H9 (cell line): ENCODE results near the gene DOCK9. TPM values are rescaled to one million over a fixed set of nuclear protein-coding genes. Genes with fewer than 3 reads are reported as not detected.

Experiments used
- DNase-seq: peaks from one replicate; pipeline ENCODE4 v3.0.0-alpha.2; 2017
- H2AFZ ChIP-seq: one replicate; pipeline ENCODE4 v1.6.1; 2013; ENCODE audit warnings: mild to moderate bottlenecking, low read length, control low read depth, moderate library complexity
- H2AK5ac ChIP-seq: 2 replicates; pipeline ENCODE4 v1.6.1; 2013; ENCODE audit warnings: low read length, control low read depth, mixed read lengths; ENCODE audit not compliant: insufficient read length
- H2BK120ac ChIP-seq: one replicate; pipeline ENCODE4 v1.6.1; 2013; ENCODE audit warnings: low read depth, mild to moderate bottlenecking, low read length, control low read depth, inconsistent platforms; ENCODE audit not compliant: poor library complexity, severe bottlenecking
- H2BK12ac ChIP-seq: 2 replicates; pipeline ENCODE4 v1.6.1; 2013; ENCODE audit warnings: low read length, control low read depth, mixed read lengths, low read depth; ENCODE audit not compliant: insufficient read length
- H2BK15ac ChIP-seq: 2 replicates; pipeline ENCODE4 v1.6.1; 2013; ENCODE audit warnings: low read depth, low read length, control low read depth
- H2BK20ac ChIP-seq: one replicate; pipeline ENCODE4 v1.6.1; 2013; ENCODE audit warnings: low read depth, mild to moderate bottlenecking, low read length, control low read depth, inconsistent platforms; ENCODE audit not compliant: poor library complexity, severe bottlenecking
- H2BK5ac ChIP-seq: 2 replicates; pipeline ENCODE4 v1.6.1; 2013; ENCODE audit warnings: low read length, control low read depth, mixed read lengths; ENCODE audit not compliant: insufficient read length
- H3K14ac ChIP-seq: 2 replicates; pipeline ENCODE4 v1.6.1; 2013; ENCODE audit warnings: low read length, control low read depth; ENCODE audit not compliant: insufficient read depth
- H3K18ac ChIP-seq: 2 replicates; pipeline ENCODE4 v1.6.1; 2013; ENCODE audit warnings: low read depth, mild to moderate bottlenecking, mixed read lengths, low read length, control low read depth; ENCODE audit not compliant: insufficient read length
- H3K23ac ChIP-seq: 2 replicates; pipeline ENCODE4 v1.6.1; 2013; ENCODE audit warnings: low read length, control low read depth, mixed read lengths, low read depth; ENCODE audit not compliant: insufficient read length
- H3K23me2 ChIP-seq: 2 replicates; pipeline ENCODE4 v1.6.1; 2013; ENCODE audit warnings: low read depth, mild to moderate bottlenecking, mixed read lengths, low read length, control low read depth; ENCODE audit not compliant: insufficient read length, poor library complexity, severe bottlenecking
- H3K27ac ChIP-seq: 2 replicates; pipeline ENCODE4 v1.5.1; 2013; ENCODE audit warnings: low read length, control low read depth, mixed read lengths, low read depth; ENCODE audit not compliant: insufficient read length
- H3K27me3 ChIP-seq: 2 replicates; pipeline ENCODE4 v1.6.1; 2013; ENCODE audit warnings: low read length, control low read depth, inconsistent platforms; ENCODE audit not compliant: insufficient read depth
- H3K4ac ChIP-seq: 2 replicates; pipeline ENCODE4 v1.6.1; 2013; ENCODE audit warnings: low read depth, mild to moderate bottlenecking, control low read depth, inconsistent platforms, low read length, moderate library complexity
- H3K4me1 ChIP-seq: 2 replicates; pipeline ENCODE4 v1.6.1; 2013; ENCODE audit warnings: low read length, control low read depth, inconsistent platforms; ENCODE audit not compliant: insufficient read depth
- H3K4me2 ChIP-seq: 2 replicates; pipeline ENCODE4 v1.6.1; 2013; ENCODE audit warnings: low read length, control low read depth, mixed read lengths; ENCODE audit not compliant: insufficient read length, insufficient read depth
- H3K56ac ChIP-seq: 2 replicates; pipeline ENCODE4 v1.6.1; 2013; ENCODE audit warnings: low read depth, mild to moderate bottlenecking, mixed read lengths, low read length, control low read depth; ENCODE audit not compliant: insufficient read length
- H3K79me1 ChIP-seq: 2 replicates; pipeline ENCODE4 v1.6.1; 2013; ENCODE audit warnings: low read depth, mild to moderate bottlenecking, moderate library complexity, low read length, control low read depth, inconsistent platforms; ENCODE audit not compliant: insufficient read depth, poor library complexity, severe bottlenecking
- H3K79me2 ChIP-seq: 2 replicates; pipeline ENCODE4 v1.6.1; 2013; ENCODE audit warnings: low read length, control low read depth, inconsistent platforms; ENCODE audit not compliant: insufficient read depth
- H3K9ac ChIP-seq: 2 replicates; pipeline ENCODE4 v1.6.1; 2013; ENCODE audit warnings: low read length, control low read depth, mixed read lengths; ENCODE audit not compliant: insufficient read length; ENCODE audit errors: extremely low read depth
- H3K9me3 ChIP-seq: one replicate; pipeline ENCODE4 v1.6.1; 2013; ENCODE audit warnings: low read depth, low read length, inconsistent platforms; ENCODE audit not compliant: control insufficient read depth
- H3T11ph ChIP-seq: one replicate; pipeline ENCODE4 v1.6.1; 2013; ENCODE audit warnings: mild to moderate bottlenecking, low read length, control low read depth, inconsistent platforms
- H4K20me1 ChIP-seq: one replicate; pipeline ENCODE4 v1.6.1; 2013; ENCODE audit not compliant: control insufficient read depth, insufficient read length, insufficient read depth
- H4K5ac ChIP-seq: 2 replicates; pipeline ENCODE4 v1.6.1; 2013; ENCODE audit warnings: low read depth, mild to moderate bottlenecking, mixed read lengths, low read length, control low read depth; ENCODE audit not compliant: insufficient read length
- H4K8ac ChIP-seq: replicated peaks from 2 replicates; pipeline ENCODE4 v1.6.1; 2013; ENCODE audit warnings: low read length, control low read depth, mixed read lengths, low read depth; ENCODE audit not compliant: insufficient read length
- H4K91ac ChIP-seq: 2 replicates; pipeline ENCODE4 v1.6.1; 2013; ENCODE audit warnings: low read depth, mild to moderate bottlenecking, moderate library complexity, mixed read lengths, low read length, control low read depth; ENCODE audit not compliant: insufficient read length
- H3K27ac Mint-ChIP-seq, 3 experiments: 2 replicates in 2 of 3; 3 replicates in 1 of 3; pipeline ENCODE4 v1.8.0; 2020 to 2021; ENCODE audit warnings: mixed read lengths in 3 of 3, mild to moderate bottlenecking in 1 of 3, moderate library complexity in 1 of 3
- H3K27me3 Mint-ChIP-seq: 2 replicates; pipeline ENCODE4 v1.8.0; 2021; ENCODE audit warnings: low read depth, mild to moderate bottlenecking, moderate library complexity, mixed read lengths
- H3K36me3 Mint-ChIP-seq, 3 experiments: 2 replicates in 2 of 3; 3 replicates in 1 of 3; pipeline ENCODE4 v1.8.0; 2020 to 2021; ENCODE audit warnings: low read depth in 3 of 3, mixed read lengths in 3 of 3; ENCODE audit not compliant: insufficient read depth in 1 of 3
- H3K4me1 Mint-ChIP-seq, 2 experiments: 2 replicates each; pipeline ENCODE4 v1.8.0; 2020; ENCODE audit warnings: mixed read lengths in 2 of 2
- H3K4me3 Mint-ChIP-seq, 2 experiments: 2 replicates in 1 of 2; 3 replicates in 1 of 2; pipeline ENCODE4 v1.8.0; 2020 to 2021; ENCODE audit warnings: mild to moderate bottlenecking in 2 of 2, mixed read lengths in 2 of 2, moderate library complexity in 1 of 2
- H3K9me3 Mint-ChIP-seq, 2 experiments: 2 replicates in 1 of 2; 3 replicates in 1 of 2; pipeline ENCODE4 v1.8.0; 2020; ENCODE audit warnings: mild to moderate bottlenecking in 2 of 2, mixed read lengths in 2 of 2, moderate library complexity in 1 of 2
- CTCF ChIP-seq: fragments of 200-600 bp; sonication (generic); conservative IDR thresholded peaks from 3 replicates; pipeline ENCODE4 v1.8.0; 2021; ENCODE audit warnings: antibody characterized with exemption, mild to moderate bottlenecking
- WGBS: extraction: QIAGEN DNeasy Blood & Tissue Kit; methylation state at CpG from one replicate; pipeline ENCODE4 v1.1.7; 2013; ENCODE audit warnings: missing lambda C conversion rate, low lambda C conversion rate, mixed read lengths; ENCODE audit not compliant: insufficient read length; ENCODE audit errors: extremely low coverage; 5-methylcytosine and 5-hydroxymethylcytosine counted together
- total RNA-seq: library from RNA; stranded (reverse); gene quantifications from 2 replicates; pipeline ENCODE4 v1.2.1, GENCODE V29; 2021

Gene DOCK9
- total RNA-seq, 1 experiment from 2014 or later = 23.0 TPM

GRCh38 chr13:98944336-98944735, 33.5 kb downstream of the DOCK9 start:
- H3K4me3 Mint-ChIP-seq = no peak overlapping the region
- no peaks in the 10 kb centered on the region for H4K20me1 ChIP-seq
- H3K27me3 ChIP-seq = no peaks in the 10 kb centered on the region
- H3K79me1 ChIP-seq = no peaks in the 10 kb centered on the region
- no peak for TF ChIP-seq CTCF
- H2BK20ac ChIP-seq = no peak overlapping the region
- H2BK5ac ChIP-seq = no peak overlapping the region
- no peak overlapping the region for H3K56ac ChIP-seq
- no peak overlapping the region for H2AFZ ChIP-seq
- no peaks in the 10 kb centered on the region for H3K9me3 ChIP-seq
- no peak for DNase-seq
- peaks cover 18 to 19% of the 10 kb centered on the region in 2 experiments for H3K4me1 Mint-ChIP-seq
- no peak overlapping the region for H4K8ac ChIP-seq
- H2AK5ac ChIP-seq = no peak overlapping the region
- no peaks in the 10 kb centered on the region for H3K9me3 Mint-ChIP-seq
- H3K27ac ChIP-seq = no peak overlapping the region
- no peak overlapping the region for H2BK15ac ChIP-seq
- no peak overlapping the region for H4K91ac ChIP-seq
- no peak overlapping the region for H3K9ac ChIP-seq
- no peak overlapping the region for H4K5ac ChIP-seq
- no peaks in the 10 kb centered on the region for H3K79me2 ChIP-seq
- no peak overlapping the region for H3K14ac ChIP-seq
- no peak overlapping the region for H3K18ac ChIP-seq
- H3K4me1 ChIP-seq = no peaks in the 10 kb centered on the region
- H3K4ac ChIP-seq = no peak overlapping the region
- H3K23me2 ChIP-seq = no peaks in the 10 kb centered on the region
- H2BK12ac ChIP-seq = no peak overlapping the region
- no CpG with 5 or more reads among the region's 5 CpGs for WGBS
- H3K4me2 ChIP-seq = no peak overlapping the region
- no peaks in the 10 kb centered on the region for H3K27me3 Mint-ChIP-seq
- no peak overlapping the region for H3K27ac Mint-ChIP-seq
- H3T11ph ChIP-seq = no peak overlapping the region
- H3K23ac ChIP-seq = no peak overlapping the region
- H2BK120ac ChIP-seq = no peak overlapping the region
- H3K36me3 Mint-ChIP-seq = no peaks in the 10 kb centered on the region
